ENCODE data around the gene NRSN1. TPM values are rescaled to one million over a fixed set of nuclear protein-coding genes. Genes with fewer than 3 reads are reported as not detected.
"Not testable (repeated sequence)": the region's sequence is repeated elsewhere in the genome, so short reads cannot be mapped to it uniquely, and the experiment has no call there.

The NRSN1 gene
- total RNA-seq, 1 experiment from 2014 or later = not detected

DNA sequence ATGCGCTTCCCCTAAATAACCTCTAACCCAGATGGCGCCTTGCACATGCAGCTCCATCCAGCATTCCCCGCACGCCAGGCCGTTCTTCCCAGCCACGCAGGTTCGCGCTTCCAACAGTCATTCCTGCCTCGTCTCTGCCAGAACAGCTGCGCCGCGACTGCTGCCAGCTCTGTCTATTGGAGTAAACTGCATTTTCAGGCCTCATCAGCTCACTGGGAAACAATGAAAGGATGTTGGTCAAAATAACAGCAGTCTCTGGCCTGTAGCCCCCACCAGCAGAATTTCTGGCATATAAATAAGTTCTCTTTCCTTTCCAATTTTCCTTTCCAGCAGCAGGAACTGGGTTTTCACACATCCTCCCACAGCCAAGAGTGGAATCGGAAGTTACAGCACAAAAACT is 14.6 kb downstream of the NRSN1 start:
- no peak for DNase-seq (ENCODE audit: low read depth)

DNA sequence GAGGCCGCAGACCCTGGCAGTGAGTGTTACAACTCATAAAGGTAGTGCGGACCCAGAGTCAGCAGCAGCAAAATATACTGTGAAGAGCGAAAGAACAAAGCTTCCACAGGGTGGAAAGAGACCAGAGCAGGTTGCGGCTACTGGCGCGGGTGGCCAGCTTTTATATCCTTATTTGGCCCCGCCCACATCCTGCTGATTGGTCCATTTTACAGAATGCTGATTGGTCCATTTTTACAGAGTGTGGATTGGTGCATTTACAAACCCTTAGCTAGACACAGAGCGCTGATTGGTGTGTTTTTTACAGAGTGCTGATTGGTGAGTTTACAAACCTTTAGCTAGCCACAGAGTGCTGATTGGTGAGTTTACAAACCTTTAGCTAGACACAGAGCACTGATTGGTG is 16.7 kb downstream of the NRSN1 start:
- not testable (repeated sequence) for DNase-seq (ENCODE audit: low read depth)

DNA sequence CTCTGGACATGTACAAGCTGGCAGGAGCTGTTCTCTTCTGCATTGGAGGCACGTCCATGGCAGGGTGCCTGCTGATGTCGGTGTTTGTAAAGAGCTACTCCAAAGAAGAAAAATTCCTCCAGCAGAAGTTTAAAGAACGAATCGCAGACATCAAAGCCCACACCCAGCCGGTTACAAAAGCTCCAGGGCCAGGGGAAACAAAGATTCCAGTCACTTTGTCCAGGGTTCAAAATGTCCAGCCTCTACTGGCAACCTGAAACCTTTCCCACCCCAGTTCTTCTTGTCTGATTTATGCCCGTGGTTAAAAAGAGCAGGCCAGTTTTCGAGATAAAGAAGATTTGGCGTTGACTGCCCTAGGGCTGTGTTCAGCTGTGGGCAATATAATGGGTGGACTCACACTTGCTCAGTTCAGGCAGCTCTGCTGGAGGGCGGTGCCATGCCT is 19.7 kb downstream of the NRSN1 start:
- DNase-seq (ENCODE audit: low read depth) = no peak

DNA sequence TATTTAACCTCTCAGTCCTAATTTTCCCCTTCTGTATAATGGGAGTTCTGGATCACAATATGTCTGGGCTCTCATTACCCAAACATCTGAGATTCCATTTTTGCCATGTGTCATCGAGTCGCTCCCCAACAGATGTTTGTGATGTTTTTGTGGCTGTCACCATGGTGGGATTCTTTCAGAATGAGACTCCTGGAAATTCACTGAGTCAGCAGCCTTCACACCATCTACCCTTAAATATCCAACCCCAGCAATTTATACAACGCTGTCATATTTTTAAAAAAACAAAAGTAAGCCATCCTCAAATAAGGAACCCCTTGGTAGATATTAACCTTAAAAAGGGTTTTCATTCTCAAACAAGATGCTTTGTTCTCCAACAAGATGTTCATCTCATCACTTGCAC is 20.9 kb downstream of the NRSN1 start:
- no peak for DNase-seq (ENCODE audit: low read depth)

DNA sequence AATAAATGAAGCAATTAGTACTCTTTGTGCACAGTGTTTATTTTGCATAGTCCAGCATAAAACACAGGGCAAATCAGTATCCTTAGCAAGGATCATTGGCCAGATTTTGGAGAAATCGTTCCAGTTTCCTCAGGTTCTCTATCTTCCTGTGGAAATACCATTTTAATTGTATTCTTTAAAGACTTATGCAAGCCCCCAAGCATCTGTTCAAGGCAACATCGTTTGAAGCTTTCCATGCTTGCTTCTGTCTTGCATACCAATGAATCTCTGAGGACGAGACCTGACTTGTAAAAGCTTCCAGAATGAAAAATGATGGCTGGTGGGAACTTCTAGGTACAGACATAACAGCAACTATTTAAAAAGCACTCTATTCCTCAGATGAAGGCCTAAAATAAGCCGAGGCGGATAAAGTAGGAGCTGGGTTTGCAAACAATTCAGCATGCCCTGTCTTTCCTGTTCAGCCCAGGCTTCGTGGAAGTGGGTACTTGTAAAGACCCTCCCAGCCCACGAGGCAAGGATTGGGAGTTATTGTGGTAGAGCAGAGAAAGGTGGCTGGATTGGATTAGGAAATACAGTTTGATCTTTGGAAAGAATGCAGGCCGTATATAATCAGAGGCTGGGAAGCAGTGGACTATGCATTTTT is 21.6 kb downstream of the NRSN1 start:
- no peak for DNase-seq (ENCODE audit: low read depth)

DNA sequence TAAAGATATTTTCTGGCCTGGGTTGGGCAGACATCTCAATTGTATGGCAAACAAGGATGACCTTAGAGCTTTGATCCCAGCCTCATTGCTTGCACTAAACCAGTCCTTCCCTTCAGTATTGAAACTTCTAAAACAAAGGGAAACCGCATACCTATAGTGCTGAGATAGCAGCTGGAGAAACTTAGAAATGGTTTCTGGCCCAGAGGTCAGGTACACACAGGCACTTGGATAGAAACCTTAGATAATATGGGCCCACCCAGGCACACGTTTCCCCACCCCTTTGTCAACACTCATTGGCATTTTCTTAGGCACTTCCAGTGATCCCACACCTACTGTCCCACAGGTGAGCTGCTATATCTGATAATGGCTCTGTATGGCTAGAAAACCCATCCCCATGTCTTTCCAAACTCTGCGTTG is 22.1 kb downstream of the NRSN1 start:
- DNase-seq (ENCODE audit: low read depth) = no peak

DNA sequence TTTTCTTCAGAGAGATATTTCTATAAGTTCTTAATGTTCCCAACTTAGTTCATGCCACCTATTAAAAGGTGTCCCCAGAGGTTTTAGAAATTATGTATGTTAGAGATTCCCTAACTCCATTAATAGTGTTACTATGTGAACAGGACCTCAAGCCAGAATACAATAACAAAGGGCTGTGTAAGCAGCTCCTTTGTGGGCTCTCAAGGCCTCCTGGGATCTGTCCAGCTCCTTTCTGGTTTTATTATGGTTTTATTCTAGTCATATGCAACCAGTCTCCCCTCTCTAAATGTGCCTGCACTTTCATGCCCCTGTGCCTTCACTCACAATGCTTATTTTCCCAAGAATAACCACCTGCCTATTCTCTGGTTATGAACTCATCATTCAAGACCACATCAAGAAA is 22.7 kb downstream of the NRSN1 start:
- DNase-seq (ENCODE audit: low read depth) = no peak

DNA sequence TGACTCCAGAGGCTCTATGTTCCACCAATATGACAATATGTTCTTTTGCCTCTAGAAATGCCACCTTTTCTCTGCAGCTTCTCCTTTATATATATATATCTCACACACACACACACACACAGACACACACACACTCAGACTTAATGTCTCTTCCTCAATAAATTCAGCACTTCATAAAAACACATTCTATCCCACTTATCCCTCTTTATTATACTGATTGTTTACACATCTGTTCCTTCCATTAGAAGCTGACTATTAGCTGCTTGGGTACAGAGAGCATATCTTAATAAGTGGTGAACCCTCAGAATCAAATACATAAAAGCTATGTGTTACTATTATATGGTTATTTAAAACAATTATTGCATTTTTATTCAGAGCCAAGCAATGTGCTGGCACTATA is 23.3 kb downstream of the NRSN1 start:
- no peak for DNase-seq (ENCODE audit: low read depth)

DNA sequence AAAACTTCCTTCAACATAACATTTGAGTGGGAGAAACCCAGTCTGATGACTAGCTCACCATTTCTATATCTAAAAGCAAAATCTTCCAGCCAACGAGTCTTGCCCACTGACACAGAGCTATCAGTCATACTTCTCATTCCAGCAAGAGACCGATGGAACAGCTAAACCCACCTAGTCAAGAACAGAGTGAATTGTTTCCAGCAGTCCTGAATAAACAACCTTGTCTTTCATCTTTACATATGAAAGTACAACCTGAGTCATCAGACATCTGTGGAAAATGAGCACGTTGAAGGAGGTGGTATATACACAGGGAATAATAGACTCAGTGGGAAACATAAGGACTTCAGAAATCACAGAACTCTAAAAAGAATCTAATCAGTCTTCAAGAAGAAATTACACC is 23.8 kb downstream of the NRSN1 start:
- DNase-seq (ENCODE audit: low read depth) = no peak

DNA sequence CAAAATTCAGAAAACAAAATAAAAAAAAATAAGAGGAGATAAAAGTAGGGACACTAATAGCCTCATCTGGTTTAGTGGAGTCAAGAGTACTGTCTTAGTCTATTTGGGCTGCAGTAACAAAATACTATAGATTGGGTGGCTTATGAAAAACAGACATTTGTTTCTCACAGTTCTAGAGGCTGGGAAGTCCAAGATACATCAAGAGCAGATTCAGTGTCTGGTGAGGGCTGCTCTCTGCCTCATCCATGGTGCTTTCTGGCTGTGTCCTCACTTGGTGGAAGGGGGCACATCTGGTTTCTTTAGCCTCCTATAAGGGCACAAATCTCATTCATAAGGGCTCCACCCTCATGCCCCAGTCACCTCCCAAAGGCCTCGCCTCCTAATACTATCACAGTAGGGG is 26.0 kb downstream of the NRSN1 start:
- no peak for DNase-seq (ENCODE audit: low read depth)

DNA sequence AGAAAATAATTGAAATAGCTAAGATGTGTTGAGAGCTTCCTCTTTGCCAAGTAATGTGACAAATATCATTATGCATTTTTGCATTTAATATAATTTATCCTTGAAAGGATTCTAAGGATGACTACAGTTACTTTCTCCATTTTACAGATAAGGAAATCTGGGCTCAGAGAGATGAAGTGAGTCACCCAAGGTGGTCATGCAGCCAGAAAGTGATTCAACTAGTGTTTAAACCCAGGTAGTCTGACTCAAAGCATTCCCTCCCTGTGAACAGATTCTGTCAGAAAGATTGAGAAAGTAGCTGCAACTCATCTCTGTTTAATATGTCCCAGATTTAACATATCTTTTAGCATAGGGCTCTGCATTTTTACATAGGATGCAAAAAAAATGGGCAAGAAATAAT is 28.1 kb downstream of the NRSN1 start:
- DNase-seq (ENCODE audit: low read depth) = no peak

DNA sequence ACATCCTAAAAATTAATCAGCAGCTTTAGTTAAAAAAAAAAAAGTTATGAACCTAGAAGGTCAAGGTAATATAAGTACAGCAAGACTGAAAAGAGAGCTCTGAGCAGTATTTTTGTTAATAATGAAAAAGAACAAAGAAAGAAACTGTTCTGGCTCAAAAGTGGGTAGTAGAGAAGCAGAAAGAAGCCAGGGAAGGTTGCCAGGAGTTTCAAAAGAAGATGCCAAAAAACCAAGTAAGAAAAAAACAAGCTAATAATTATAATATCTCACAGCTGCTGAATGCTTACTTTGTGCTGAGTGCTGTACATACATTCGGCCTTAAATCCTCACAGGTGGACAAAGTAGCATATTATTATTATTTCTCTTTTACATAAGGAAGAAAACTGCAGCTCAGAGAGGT is 31.9 kb downstream of the NRSN1 start:
- DNase-seq (ENCODE audit: low read depth) = no peak

DNA sequence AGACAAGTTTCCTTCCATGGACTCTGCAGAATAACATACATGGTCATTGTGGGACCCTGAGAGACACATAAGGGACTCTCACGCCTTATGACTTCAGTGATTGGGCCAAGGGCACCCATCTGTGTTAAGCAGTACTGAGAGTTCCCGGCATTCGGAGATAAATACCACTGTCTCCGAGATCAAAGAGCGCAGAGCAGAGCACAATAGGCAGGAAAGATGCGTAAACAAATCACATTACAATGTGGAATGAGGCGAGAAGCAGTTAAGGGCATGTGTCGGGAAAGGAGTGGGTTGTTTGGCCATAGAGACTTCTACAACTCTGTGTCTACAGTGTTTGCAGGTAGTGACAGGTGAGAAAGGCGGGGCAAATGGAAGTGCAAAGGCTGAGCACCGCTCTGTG is 57.6 kb downstream of the NRSN1 start:
- no peak for DNase-seq (ENCODE audit: low read depth)

DNA sequence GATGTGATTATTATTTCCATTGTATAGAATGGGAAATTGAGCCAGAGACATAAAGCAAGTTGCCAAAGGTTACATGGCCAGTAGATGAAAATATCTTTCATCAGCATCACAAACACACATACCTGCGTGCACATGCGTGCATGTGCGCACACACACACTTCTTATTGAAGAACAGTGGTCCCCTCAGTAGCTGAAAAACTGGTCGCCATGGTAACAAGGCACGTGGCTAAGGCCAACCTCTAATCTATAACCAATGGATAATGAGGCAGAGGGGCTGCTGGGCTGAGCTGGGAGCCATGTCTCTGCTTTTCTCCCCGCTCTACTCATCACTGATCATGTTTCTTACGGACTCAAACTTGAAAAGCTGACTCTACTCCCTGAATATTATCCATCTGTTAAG is 60.3 kb downstream of the NRSN1 start:
- no peak for DNase-seq (ENCODE audit: low read depth)

DNA sequence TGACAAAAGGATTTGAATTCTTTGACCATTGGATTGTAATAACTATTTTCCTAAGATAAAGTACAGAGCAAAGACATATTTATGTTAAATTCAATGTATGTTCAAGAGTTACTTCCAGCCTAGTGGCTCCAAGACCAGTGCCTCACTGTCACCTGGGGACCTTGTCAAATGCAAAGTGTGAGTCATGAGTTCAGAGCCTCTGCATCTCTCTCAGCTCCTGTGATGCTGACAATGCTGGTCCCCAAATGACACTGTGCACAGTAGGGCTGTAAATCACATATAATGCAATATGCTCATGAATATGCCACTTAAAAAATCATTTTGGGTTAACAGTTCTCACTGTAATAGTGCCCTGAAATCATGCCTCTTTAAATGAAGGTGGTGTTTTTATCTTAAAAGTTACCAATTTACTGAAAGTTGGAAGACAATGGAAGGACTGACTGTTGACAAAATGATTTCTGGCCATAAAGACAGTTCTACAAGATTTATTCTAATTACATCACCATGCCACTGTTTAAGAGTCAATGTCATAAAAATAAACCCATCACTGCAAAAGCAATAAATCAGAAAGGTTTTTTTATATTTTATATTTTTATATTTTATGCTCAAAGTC is 62.1 kb downstream of the NRSN1 start:
- no peak for DNase-seq (ENCODE audit: low read depth)

DNA sequence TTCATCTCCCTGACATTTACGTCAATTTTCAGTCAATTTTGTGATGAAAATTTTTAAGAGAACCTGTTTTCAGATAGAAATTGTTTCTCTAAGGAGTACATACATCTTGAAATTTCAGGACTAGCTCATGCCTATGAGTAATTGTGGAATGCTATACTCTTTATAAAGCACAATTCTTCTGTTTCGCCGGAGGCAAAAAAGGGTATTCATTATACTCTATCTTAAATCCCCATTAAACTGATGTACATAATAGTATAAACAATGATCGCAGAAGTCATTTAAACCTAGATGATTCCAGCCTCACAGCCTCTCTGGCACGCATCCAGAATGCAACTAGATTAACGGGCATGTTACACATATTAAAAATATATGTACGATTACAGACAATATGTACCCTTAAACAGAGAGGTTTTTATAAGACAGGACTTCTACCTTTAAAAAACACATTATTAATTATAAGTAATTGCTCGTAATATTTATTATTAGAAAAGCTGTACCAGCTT is 62.6 kb downstream of the NRSN1 start:
- no peak for DNase-seq (ENCODE audit: low read depth)

DNA sequence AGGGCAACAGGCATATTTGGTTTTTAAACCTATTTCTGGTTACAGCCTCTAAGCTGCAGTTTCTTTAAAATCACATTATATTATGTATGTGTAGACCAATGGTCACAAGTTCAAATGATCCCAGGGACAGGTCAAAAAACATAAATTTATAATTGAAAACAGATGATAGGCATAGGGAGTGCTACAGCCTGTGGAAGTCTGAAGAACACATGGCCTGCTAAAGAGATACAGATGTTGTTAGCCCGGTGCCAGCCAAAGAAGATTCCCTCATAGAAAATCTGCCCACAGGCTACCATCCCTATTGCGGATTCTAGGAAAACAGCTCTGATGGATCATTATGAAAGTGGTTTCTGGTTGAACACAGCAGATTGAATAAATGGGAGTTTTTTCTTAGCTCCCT is 65.3 kb downstream of the NRSN1 start:
- no peak for DNase-seq (ENCODE audit: low read depth)

DNA sequence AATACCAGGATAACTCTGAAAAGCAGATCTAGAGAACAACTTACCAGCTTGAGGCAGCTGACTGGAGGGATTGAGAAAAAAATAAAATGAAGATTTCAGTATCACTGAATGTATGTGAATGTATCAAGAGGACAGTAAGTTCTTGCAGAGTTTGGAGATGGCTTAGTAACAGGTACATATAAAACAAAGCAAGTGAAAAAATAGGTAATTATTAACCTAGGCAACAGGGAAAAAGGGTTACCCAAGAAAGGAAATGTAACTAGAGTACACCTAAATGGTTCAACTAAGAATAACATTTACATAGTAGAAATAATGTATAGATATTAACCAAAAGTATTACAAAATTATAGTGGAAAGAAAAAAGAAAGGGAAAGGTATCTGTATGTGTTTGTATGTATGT is 67.3 kb downstream of the NRSN1 start:
- no peak for DNase-seq (ENCODE audit: low read depth)

DNA sequence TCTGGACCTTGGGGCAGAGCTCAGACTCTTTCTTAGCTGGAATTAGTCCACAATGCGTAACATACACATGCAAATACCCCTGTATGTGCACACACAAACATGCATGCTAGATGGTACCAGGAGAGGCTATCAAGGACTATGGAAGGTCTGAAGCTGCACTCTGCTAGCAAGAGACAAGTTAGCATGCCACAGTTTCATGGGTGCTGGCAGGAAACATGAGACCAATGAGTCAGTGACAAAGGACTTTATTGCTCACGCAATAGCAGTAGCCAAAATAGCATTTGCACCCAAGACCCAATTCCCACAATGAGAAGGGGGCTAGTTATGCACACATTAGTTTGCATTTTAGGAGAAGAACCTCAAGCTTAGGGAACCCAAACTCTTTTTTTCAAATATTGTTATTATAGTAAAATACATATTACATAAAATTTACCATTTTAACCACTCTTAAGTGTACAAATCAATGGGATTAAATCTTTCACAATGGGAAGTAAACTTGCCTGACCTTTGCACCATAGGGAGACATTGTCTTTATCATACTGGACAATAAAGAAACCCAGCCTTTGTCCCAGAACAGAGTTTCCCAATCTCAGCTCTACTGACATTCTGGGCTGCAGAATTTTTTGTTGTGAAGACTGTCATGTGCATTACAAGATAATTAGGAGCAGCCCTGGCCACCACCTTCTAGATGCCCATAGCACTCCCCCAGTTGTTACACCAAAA is 69.1 kb downstream of the NRSN1 start:
- DNase-seq (ENCODE audit: low read depth) = no peak

DNA sequence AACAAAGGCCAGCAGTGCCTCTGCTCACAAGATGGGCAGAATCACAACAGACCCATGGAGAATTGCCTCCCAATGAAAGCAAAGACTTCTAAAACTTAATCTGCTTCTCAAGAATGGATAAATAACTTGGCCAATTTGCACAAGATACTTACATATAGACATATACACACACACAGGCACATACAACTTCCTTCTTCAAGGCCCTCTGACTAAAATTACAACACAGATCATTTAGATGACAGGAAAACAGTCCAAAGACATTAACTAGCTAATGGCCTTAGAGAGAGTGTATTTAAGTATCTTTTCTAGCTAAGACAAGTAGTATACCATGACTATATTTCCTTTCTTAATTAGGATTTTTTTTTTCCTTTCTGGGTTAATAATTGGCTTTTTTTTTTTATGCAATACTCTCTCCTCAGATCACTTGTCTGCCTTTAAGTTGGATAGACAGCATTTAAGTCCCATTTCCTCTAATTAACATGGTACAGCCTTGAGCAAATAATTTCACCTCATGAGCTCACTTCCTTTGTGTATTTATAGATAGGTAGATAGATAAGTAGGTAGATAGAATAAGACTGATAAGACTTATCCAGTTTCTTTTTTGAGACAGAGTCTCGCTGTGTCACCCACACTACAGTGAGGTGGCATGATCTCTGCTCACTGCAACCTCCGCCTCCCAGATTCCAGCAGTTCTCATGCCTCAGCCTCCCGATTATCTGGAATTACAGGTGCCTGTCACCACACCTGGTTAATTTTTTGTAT is 70.0 kb downstream of the NRSN1 start:
- no peak for DNase-seq (ENCODE audit: low read depth)
